Ishikawa (cell line): ENCODE data around the gene LARP1B.

Source experiments
- CEBPB ChIP-seq: IDR thresholded peaks from 2 replicates; pipeline ENCODE4 v1.6.1; 2012
- CREB1 ChIP-seq: IDR thresholded peaks from 2 replicates; pipeline ENCODE4 v1.6.1; 2012; ENCODE audit warnings: low read depth
- EGR1 ChIP-seq: IDR thresholded peaks from 2 replicates; pipeline ENCODE4 v1.6.1; 2012
- EP300 ChIP-seq: IDR thresholded peaks from 2 replicates; pipeline ENCODE4 v1.6.1; 2012; ENCODE audit warnings: borderline replicate concordance
- FOXM1 ChIP-seq: IDR thresholded peaks from 2 replicates; pipeline ENCODE4 v1.6.1; 2012; ENCODE audit warnings: low read depth, borderline replicate concordance
- MAX ChIP-seq: IDR thresholded peaks from 2 replicates; pipeline ENCODE4 v1.6.1; 2012
- NFIC ChIP-seq: IDR thresholded peaks from 2 replicates; pipeline ENCODE4 v1.6.1; 2012
- RAD21 ChIP-seq: IDR thresholded peaks from 2 replicates; pipeline ENCODE4 v1.6.1; 2012; ENCODE audit warnings: low read depth
- REST ChIP-seq: IDR thresholded peaks from 2 replicates; pipeline ENCODE4 v1.6.1; 2012; ENCODE audit warnings: low read depth, mild to moderate bottlenecking
- TAF1 ChIP-seq: IDR thresholded peaks from 2 replicates; pipeline ENCODE4 v1.6.1; 2012; ENCODE audit warnings: low read depth, mild to moderate bottlenecking
- TCF12 ChIP-seq: IDR thresholded peaks from 2 replicates; pipeline ENCODE4 v1.6.1; 2012; ENCODE audit warnings: low read depth
- TEAD4 ChIP-seq: IDR thresholded peaks from 2 replicates; pipeline ENCODE4 v1.6.1; 2012
- USF1 ChIP-seq: IDR thresholded peaks from 2 replicates; pipeline ENCODE4 v1.6.1; 2012
- YY1 ChIP-seq: IDR thresholded peaks from 2 replicates; pipeline ENCODE4 v1.6.1; 2012; ENCODE audit warnings: low read depth
- ZBTB7A ChIP-seq: IDR thresholded peaks from 2 replicates; pipeline ENCODE4 v1.6.1; 2012; ENCODE audit warnings: low read depth

The LARP1B gene

GRCh38 chr4:128191115-128191781 is 130.1 kb downstream of the LARP1B start:
- TF ChIP-seq RAD21 (peak; percentile 94), TEAD4 (no peak)

GRCh38 chr4:128220286-128221235 is 159.4 kb downstream of the LARP1B start:
- TF ChIP-seq RAD21 (peak; percentile 48; the same call in 1 of the 2 replicates), MAX (no peak)

- TF ChIP-seq TAF1 (no peak), NFIC (no peak), CEBPB (no peak), YY1 (no peak), RAD21 (no peak), TCF12 (no peak), TEAD4 (no peak), EGR1 (no peak), REST (no peak), EP300 (no peak), CREB1 (no peak), ZBTB7A (no peak), FOXM1 (no peak), MAX (no peak), USF1 (no peak)
Observed at GRCh38 chr4:128221586-128221985, 160.5 kb downstream of the LARP1B start.

- no peak for TF ChIP-seq CREB1
- TF ChIP-seq TCF12, result no peak
- TF ChIP-seq EP300, result no peak
- peak; percentile 77 for TF ChIP-seq NFIC
- peak; percentile 80 for TF ChIP-seq TEAD4
- TF ChIP-seq CEBPB, result no peak
Observed at GRCh38 chr4:128225148-128225547, 164.0 kb downstream of the LARP1B start.

GRCh38 chr4:128227991-128228571 is 167.0 kb downstream of the LARP1B start:
- no peak for TF ChIP-seq CREB1
- TF ChIP-seq TEAD4, result peak; percentile 66
- TF ChIP-seq TAF1, result no peak
- peak; percentile 72 for TF ChIP-seq NFIC
- peak; percentile 74 for TF ChIP-seq CEBPB
- TF ChIP-seq RAD21, result peak; percentile 15; the same call in 1 of the 2 replicates
- TF ChIP-seq TCF12, result peak; percentile 88
- TF ChIP-seq MAX, result no peak; the same call in 1 of the 2 replicates
- TF ChIP-seq EP300, result peak; percentile 64
- peak; percentile 43; the same call in 1 of the 2 replicates for TF ChIP-seq YY1

GRCh38 chr4:128228845-128229795 is 168.0 kb downstream of the LARP1B start:
- TF ChIP-seq EP300, result peak; percentile 8; the same call in 1 of the 2 replicates
- no peak for TF ChIP-seq TEAD4

- TF ChIP-seq ZBTB7A, result no peak
- no peak for TF ChIP-seq USF1
- TF ChIP-seq REST, result no peak
- no peak for TF ChIP-seq EP300
- no peak for TF ChIP-seq EGR1
- no peak for TF ChIP-seq CREB1
- TF ChIP-seq CEBPB, result no peak
- no peak for TF ChIP-seq TAF1
- TF ChIP-seq TCF12, result no peak
- no peak for TF ChIP-seq RAD21
- TF ChIP-seq FOXM1, result no peak
- no peak for TF ChIP-seq MAX
- TF ChIP-seq YY1, result no peak
- TF ChIP-seq NFIC, result no peak
Observed at GRCh38 chr4:128232719-128233118, 171.6 kb downstream of the LARP1B start.
